Epithelial cell of esophagus (primary cell): ENCODE results near the gene RASL11B.
A peak's percentile ranks its signal among the peaks of the same experiment; 100 is the strongest.

ENCODE experiments used
- DNase-seq: peaks from one replicate; pipeline ENCODE4 v3.0.0; 2010; ENCODE audit warnings: low read depth
- H3K4me3 ChIP-seq: 2 replicates; pipeline ENCODE4 v1.5.1; 2011; ENCODE audit warnings: mild to moderate bottlenecking, low read length, control low read depth
- TF ChIP-seq, protein P1 (sequence below): IDR thresholded peaks from 2 replicates; pipeline ENCODE4 v1.5.1; 2011; ENCODE audit warnings: low read depth, mild to moderate bottlenecking, low read length, control low read depth, inconsistent platforms; ENCODE audit not compliant: insufficient read depth; ENCODE audit errors: missing control alignments

The RASL11B gene

DNA sequence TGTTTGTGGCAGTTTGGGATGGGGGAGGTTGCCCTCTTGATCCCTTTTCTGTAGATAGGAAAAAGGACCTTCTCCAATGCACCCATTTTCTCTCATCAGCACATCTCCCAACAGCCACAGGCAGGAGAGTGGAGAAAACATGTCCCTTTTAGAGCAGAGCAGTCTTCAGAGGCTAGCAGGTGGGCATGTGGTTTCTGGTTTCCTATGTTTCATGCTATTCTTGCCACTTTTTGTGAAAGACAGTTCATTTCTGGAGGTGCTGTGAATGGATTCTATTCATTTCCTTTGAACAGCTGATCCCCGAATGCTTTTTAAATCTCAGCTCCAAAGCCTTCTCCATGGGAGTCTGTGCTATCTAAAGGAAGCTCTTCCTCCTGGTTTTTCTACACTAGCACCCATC, 18.9 kb downstream of the RASL11B start:
- DNase-seq, result no peak
- TF ChIP-seq, protein P1, sequence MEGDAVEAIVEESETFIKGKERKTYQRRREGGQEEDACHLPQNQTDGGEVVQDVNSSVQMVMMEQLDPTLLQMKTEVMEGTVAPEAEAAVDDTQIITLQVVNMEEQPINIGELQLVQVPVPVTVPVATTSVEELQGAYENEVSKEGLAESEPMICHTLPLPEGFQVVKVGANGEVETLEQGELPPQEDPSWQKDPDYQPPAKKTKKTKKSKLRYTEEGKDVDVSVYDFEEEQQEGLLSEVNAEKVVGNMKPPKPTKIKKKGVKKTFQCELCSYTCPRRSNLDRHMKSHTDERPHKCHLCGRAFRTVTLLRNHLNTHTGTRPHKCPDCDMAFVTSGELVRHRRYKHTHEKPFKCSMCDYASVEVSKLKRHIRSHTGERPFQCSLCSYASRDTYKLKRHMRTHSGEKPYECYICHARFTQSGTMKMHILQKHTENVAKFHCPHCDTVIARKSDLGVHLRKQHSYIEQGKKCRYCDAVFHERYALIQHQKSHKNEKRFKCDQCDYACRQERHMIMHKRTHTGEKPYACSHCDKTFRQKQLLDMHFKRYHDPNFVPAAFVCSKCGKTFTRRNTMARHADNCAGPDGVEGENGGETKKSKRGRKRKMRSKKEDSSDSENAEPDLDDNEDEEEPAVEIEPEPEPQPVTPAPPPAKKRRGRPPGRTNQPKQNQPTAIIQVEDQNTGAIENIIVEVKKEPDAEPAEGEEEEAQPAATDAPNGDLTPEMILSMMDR, result no peak
- no peak overlapping the region for H3K4me3 ChIP-seq

DNA sequence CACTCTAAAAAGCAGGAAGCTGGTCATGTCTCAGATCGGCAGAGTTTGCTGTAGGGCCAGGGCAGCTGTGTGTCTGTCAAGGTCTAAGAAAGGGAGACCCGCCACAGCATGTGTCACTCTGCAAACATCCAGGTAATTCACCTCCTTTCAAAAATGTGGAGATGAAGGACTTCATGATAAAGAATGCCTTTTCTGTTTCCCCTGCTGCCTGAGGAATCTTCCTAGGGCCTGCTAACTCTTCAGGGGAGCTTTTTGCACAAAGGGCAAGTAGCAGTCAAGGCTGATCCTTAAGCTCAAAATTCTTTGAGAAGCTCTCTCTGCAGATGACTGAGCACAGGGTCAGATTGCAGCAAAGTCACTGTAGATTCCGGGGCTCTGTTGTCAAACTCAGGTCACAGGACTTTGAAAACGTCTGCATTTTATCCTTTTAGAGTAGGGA, 21.1 kb downstream of the RASL11B start:
- TF ChIP-seq, protein P1, result no peak
- DNase-seq, result peak; percentile 35
- H3K4me3 ChIP-seq, result no peak overlapping the region

DNA sequence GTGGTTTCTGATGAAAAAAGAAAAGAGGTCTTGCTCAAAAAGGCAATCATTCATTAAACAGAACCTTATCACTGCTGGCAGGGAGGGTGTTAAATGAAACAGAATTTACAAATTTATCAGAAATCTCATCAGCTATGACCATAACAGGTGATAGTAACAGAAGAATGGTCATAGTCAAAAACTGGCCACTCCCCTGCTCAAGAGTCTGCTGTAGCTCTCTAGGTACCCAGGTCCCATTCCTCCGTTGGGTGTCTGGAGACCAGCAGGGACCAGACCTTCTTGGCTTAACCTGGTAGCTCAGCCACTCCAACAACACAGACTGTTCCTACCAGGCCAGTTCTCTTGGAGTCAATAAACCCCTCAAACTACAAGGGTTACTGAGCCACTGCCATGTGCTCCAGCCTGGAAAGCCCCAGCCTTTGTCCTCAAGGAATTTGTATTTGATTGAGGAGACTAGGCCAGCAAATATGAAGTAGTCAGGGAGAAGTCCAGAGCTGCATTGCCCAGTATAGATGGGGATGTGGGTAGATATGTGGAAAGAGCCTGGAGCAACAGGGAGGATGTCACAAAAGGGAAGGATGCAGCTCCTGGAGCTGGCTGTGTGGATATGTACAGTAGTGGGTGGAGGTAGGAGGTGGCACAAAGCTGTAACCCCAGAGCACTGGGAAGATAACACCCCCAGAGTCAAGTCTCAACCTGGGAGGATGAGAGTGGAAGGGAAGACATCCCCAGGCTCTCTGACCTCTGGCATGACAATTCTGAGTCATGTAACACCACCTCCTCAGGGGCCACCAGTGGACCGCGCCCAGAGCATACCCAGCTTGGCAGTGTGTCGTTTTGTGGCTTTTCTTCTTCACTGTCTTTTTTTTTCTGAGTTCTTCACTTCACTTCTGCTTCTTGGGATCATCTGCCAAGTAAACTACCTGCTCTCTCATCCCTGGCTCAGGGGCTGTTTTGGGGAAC, 21.9 kb downstream of the RASL11B start:
- H3K4me3 ChIP-seq, result no peak overlapping the region
- TF ChIP-seq, protein P1, result no peak
- DNase-seq, result peak; percentile 10

DNA sequence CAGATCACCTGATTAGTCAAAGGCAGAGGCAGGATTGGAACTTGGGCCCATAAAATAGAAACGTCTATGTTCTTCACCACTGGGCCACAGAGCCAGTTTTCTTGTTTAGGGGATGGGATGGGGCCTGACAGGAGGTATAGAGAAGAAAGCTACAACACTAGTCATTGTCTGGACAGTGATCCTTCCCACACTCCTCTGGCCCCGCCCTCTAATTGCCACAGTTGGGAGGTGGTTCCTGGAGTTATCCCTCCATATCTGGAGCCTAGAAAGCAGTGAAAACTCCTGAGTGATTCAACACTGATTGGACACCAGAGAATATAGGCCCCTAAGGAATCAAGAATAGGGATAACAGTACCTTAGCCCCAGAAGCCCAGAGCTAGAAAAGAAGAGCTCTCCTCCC, 22.9 kb downstream of the RASL11B start:
- TF ChIP-seq, protein P1, result no peak
- DNase-seq, result peak; percentile 15
- H3K4me3 ChIP-seq, result no peak overlapping the region

DNA sequence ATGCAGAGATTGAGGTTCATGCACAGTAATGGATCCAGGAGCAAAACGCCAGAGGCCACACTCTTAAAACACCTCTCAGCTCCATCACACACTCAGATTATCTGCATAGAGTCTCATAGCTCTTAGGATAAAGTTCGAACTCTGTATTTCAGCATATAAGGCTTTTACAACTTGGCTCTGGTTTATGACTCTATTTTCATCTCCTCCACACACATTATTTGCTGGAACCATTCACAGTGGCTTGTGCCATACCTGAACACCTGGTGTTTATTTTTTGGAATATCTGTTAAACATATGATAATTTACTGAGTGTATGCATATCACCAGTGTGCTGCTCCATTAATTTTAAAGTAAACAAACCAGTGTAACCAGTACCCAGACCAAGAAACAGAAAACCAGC, 27.2 kb downstream of the RASL11B start:
- H3K4me3 ChIP-seq, result no peak overlapping the region
- DNase-seq, result no peak
- TF ChIP-seq, protein P1, result no peak

DNA sequence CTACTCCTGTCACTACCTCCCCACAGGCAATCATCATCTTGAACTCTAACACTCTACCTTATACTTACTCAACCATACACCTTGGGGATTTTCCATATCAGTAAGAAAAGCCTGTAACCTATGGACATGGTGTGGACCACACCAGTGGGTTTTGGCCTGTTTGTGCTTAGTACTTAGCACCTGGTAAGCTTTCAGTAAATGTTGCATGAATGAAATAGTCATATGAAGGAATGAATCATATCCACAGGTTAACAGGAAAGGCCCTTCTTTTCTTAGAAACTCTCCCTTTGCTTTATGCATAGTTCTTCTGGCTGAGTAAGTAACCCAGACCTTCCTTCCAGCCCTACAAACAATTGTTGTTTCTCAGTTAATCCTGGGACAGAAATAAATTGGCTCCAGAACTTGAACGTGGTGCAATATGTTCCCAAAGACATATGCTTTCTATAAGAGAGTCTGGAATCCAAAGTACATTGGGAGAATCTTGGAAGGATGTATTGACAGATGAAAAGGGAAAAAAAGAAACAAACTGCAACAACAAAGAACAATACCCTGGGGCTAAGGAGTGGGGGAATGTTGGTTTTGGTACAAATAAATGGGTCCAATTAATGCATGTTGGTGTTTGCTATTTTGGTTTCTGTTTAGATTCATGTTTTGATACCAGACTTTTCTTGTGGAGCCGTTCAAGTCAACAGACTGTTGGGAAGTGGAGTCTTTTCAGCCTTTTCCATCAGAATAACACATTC, 27.8 kb downstream of the RASL11B start:
- TF ChIP-seq, protein P1, result no peak
- no peak overlapping the region for H3K4me3 ChIP-seq
- DNase-seq, result peak; percentile 46

DNA sequence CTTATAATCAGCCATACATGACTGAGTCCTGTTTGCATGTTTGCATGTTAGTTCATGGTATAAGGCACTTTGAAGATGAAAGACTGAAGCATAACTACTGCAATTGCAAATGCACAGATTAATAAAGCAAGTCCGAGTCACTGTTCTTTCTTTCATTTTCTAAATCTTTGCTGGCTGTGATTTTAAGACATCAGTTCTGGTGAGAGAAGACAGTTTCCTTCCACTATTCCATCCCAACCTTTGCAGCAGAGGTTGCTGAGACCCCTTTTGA, 28.3 kb downstream of the RASL11B start:
- TF ChIP-seq, protein P1, result no peak
- no peak for DNase-seq
- no peak overlapping the region for H3K4me3 ChIP-seq
